ENCODE measurements around the gene CCL11. TPM values are rescaled to one million over a fixed set of nuclear protein-coding genes. Genes with fewer than 3 reads are reported as not detected.

The CCL11 gene
- total and polyA plus RNA-seq, 2 experiments from 2014 or later, result not detected

- TF ChIP-seq CTCF (conservative IDR thresholded peaks at IDR 0.05; ENCODE audit: low read depth in 2 of 2) (no peak), ETS1 (IDR thresholded peaks at IDR 0.05) (no peak), POLR2AphosphoS5 (IDR thresholded peaks at IDR 0.05; ENCODE audit: low read depth) (no peak), REST (IDR thresholded peaks at IDR 0.05; ENCODE audit: unreplicated experiment) (no peak), ZNF114 (CRISPR knock-in tag; IDR thresholded peaks at IDR 0.05) (no peak), ZNF462 (CRISPR knock-in tag; IDR thresholded peaks at IDR 0.05) (no peak), EZH2phosphoT487 (IDR thresholded peaks at IDR 0.05; ENCODE audit: unreplicated experiment) (no peak)
- H3K27ac Mint-ChIP-seq, result no peak overlapping the region
Measured at GRCh38 chr17:34312080-34312479, 26.5 kb downstream of the CCL11 start.

More at GRCh38 chr17:34312080-34312479, 26.5 kb downstream of the CCL11 start:
- Mint-ChIP-seq H3K4me1 (no peaks in the 10 kb centered on the region), H3K4me3 (no peak overlapping the region), H3K27me3 (ENCODE audit: insufficient read depth, low read depth, poor library complexity) (no peaks in the 10 kb centered on the region), H3K36me3 (ENCODE audit: low read depth) (no peaks in the 10 kb centered on the region), H3K9me3 (no peaks in the 10 kb centered on the region)
- no peaks in the 10 kb centered on the region for H3K79me2 ChIP-seq (replicated peaks; ENCODE audit: insufficient read depth)
- no peak overlapping the region for H3K27ac ChIP-seq (ENCODE audit: low read depth)
- H2AFZ ChIP-seq, result no peak overlapping the region
- H3K27me3 ChIP-seq (ENCODE audit: insufficient read depth), result no peaks in the 10 kb centered on the region
- H3K4me2 ChIP-seq, result no peak overlapping the region
- no peak for ATAC-seq
- no peaks in the 10 kb centered on the region for H3F3A ChIP-seq (replicated peaks; ENCODE audit: low read depth)
- no peak overlapping the region for H3K4me3 ChIP-seq
- no peak for DNase-seq (ENCODE audit: low spot score)
- H3K4me1 ChIP-seq (ENCODE audit: insufficient read depth), result no peaks in the 10 kb centered on the region
- no peaks in the 10 kb centered on the region for H4K20me1 ChIP-seq (replicated peaks; ENCODE audit: insufficient read depth)
- H3K36me3 ChIP-seq (ENCODE audit: insufficient read depth), result no peaks in the 10 kb centered on the region
- no peaks in the 10 kb centered on the region for H3K9me2 ChIP-seq (ENCODE audit: insufficient read depth)
